HG03025 (cell line): ENCODE measurements around the gene CDCA7.
A peak's percentile ranks its signal among the peaks of the same experiment; 100 is the strongest.
"Not testable (repeated sequence)": the region's sequence is repeated elsewhere in the genome, so short reads cannot be mapped to it uniquely, and the experiment has no call there.

Experiments used
- ATAC-seq: cut with Tn5 transposase; IDR thresholded peaks from one replicate; pipeline ENCODE4 v1.9.1; 2021; ENCODE audit warnings: mild to moderate bottlenecking, moderate library complexity; ENCODE audit not compliant: unreplicated experiment, low FRiP score

CDCA7 gene

GRCh38 chr2:173357346-173357745, 2.7 kb downstream of the CDCA7 start:
- no peak for ATAC-seq

- no peak for ATAC-seq
Measured at GRCh38 chr2:173358616-173359015, 3.9 kb downstream of the CDCA7 start.

- peak; percentile 53 for ATAC-seq
Measured at GRCh38 chr2:173359231-173359630, 4.6 kb downstream of the CDCA7 start.

GRCh38 chr2:173370198-173370597, 15.5 kb downstream of the CDCA7 start:
- ATAC-seq = no peak

GRCh38 chr2:173371023-173371422, 16.4 kb downstream of the CDCA7 start:
- no peak for ATAC-seq

GRCh38 chr2:173373290-173373689, 18.6 kb downstream of the CDCA7 start:
- no peak for ATAC-seq

GRCh38 chr2:173374634-173375033, 20.0 kb downstream of the CDCA7 start:
- no peak for ATAC-seq

- ATAC-seq = not testable (repeated sequence)
Measured at GRCh38 chr2:173385534-173385933, 30.9 kb downstream of the CDCA7 start.

- no peak for ATAC-seq
Measured at GRCh38 chr2:173386021-173386737, 31.5 kb downstream of the CDCA7 start.

- no peak for ATAC-seq
Measured at GRCh38 chr2:173386738-173387065, 32.0 kb downstream of the CDCA7 start.

- no peak for ATAC-seq
Measured at GRCh38 chr2:173387079-173387478, 32.4 kb downstream of the CDCA7 start.

- no peak for ATAC-seq
Measured at GRCh38 chr2:173387660-173388059, 33.0 kb downstream of the CDCA7 start.

- no peak for ATAC-seq
Measured at GRCh38 chr2:173388795-173389194, 34.1 kb downstream of the CDCA7 start.

GRCh38 chr2:173390036-173390435, 35.4 kb downstream of the CDCA7 start:
- ATAC-seq = no peak

GRCh38 chr2:173392731-173393130, 38.1 kb downstream of the CDCA7 start:
- no peak for ATAC-seq

GRCh38 chr2:173393186-173393585, 38.5 kb downstream of the CDCA7 start:
- ATAC-seq = no peak

- no peak for ATAC-seq
Measured at GRCh38 chr2:173393636-173394035, 39.0 kb downstream of the CDCA7 start.

GRCh38 chr2:173394091-173394974, 39.7 kb downstream of the CDCA7 start:
- no peak for ATAC-seq

- ATAC-seq = no peak
Measured at GRCh38 chr2:173395567-173396351, 41.1 kb downstream of the CDCA7 start.

GRCh38 chr2:173397539-173397938, 42.9 kb downstream of the CDCA7 start:
- ATAC-seq = no peak

- ATAC-seq = no peak
Measured at GRCh38 chr2:173399229-173399628, 44.6 kb downstream of the CDCA7 start.
